Activated CD4-positive, alpha-beta T cell treated with anti-CD3 and anti-CD28 coated beads, Interleukin-2, amount 50 U/mL, for 16 hours (primary cell): ENCODE data around the gene MARVELD1.
A peak's percentile ranks its signal among the peaks of the same experiment; 100 is the strongest.
"Not testable (repeated sequence)": the region's sequence is repeated elsewhere in the genome, so short reads cannot be mapped to it uniquely, and the experiment has no call there.

Experiments used
- DNase-seq: peaks from one replicate; pipeline ENCODE4 v3.0.0-alpha.2; 2020

The MARVELD1 gene

GRCh38 chr10:97713339-97713825 lies at the start of gene MARVELD1:
MARVELD1 (plus strand) TSS chr10:97713730; CDS start chr10:97713877, 147 bp downstream.
- DNase-seq, result peak; percentile 23

- no peak for DNase-seq
Observed at GRCh38 chr10:97664282-97664850, 49.2 kb upstream of the MARVELD1 start.

DNA sequence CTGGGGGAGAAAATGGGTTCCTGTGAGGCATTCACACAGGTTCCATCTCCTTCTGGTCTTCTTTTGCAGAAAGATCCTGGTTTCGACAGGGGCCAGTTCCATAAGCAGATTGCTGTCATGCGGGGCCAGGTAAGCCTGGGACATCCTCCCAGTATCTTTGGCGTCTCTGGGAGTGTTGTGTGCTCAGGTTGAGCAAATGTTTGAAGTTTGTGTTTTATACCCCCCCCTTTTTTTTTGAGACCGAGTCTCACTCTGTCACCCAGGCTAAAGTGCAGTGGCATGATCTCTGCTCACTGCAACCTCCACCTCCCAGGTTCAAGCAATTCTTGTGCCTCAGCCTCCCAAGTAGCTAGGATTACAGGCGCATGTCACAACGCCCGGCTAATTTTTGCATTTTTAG lies 46.5 kb upstream of the MARVELD1 start:
- DNase-seq, result no peak

GRCh38 chr10:97667463-97667862 lies 46.1 kb upstream of the MARVELD1 start:
- no peak for DNase-seq

DNA sequence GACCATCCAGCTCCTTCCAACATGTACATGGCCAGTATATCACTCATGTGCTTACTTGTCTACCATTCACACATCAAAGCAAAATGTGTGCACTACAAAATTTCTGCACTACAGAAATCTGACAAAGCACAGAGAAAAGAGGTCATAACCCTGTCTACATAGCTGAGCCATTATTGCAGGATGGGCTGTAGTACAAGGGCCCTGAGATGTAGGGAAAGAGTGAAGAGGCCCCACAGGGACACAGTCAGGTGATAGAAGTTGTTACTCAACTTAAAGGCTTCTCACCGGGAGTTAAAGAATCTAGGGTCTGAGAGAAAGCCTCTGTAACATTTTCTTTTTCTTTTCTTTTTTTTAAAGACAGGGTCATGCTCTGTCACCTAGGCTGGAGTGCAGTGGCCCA lies 44.0 kb upstream of the MARVELD1 start:
- DNase-seq, result no peak

DNA sequence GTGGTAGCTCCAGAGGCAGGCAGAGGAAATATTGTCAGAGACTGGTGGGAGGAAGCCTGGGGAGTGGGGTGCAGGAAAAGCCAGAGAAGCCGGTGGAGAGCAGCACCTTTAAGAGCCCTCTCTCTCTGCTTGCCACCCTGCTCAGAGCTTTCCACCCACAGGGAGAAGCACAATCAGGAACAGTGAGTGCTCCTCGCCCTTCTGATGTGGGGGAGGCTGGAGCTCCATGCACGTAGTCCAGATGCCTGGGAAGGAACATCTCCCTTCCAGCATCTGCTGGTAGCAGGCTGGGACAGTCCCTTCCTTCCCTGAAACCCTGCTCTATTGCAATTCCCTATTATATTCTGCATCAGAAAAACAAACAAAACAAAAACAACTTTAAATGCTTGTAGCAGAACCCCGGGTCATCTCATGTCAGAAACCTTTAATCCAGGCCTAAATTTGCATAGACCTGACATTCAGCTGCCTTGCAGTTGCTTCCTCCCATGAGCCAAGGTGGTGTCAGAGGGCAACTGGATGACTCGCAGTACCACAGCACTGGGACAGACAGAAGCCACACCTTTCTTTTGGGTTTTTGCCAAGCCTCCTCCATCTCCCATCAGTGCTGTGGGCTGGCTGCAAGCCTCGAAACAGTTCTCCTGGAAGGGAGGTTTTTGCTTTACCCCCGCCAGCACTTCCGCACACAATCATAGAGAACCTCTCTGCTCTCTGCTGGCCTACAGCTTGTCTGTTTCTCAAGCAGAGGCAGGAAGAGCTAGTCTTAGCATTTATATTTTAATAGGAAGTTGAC lies 39.6 kb upstream of the MARVELD1 start:
- DNase-seq, result peak; percentile 35

GRCh38 chr10:97675222-97675621 lies 38.3 kb upstream of the MARVELD1 start:
- no peak for DNase-seq

- peak; percentile 39 for DNase-seq
Observed at GRCh38 chr10:97676770-97677581, 36.6 kb upstream of the MARVELD1 start.

GRCh38 chr10:97679594-97679993 lies 33.9 kb upstream of the MARVELD1 start:
- DNase-seq, result no peak

- no peak for DNase-seq
Observed at GRCh38 chr10:97682042-97682441, 31.5 kb upstream of the MARVELD1 start.

DNA sequence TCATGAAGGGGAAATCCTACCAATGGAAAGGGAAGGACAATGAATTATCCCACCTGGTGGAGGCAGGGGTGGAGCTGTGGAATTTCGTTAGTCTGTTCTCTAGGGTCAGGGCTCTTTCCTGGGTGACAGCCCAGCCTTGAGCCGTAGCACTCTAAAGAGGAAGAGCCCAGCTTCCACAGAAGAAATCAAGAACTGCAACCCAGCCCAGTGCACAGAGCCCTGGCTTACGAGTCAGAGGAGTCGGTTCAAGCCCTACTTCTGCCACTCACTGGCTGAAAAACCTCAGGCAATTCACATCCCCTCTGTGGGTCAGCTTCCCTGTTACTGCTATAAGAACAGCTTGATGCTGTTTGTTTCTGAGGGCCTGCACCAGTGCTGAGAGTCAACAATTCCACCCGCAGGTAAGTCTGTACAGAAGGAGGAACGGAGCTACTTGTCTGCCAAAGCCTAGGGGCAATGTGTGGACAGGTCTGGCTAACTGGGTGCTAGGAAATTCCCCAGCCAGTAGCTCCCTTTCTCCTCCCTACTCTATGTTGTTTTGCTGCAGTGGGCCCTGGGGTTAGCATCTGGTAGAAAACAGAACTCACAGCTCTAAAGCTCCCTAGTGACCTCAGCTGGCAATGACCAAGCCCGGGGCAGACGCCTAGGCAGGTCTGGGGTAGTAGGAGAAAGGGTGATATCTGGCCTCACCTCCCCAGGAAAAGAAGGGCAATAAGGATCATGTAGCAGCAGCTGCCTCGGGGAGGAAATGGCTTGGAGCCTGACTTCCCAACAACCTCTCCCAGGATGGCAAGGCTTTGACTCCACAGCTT lies 29.8 kb upstream of the MARVELD1 start:
- no peak for DNase-seq

GRCh38 chr10:97684368-97684713 lies 29.2 kb upstream of the MARVELD1 start:
- not testable (repeated sequence) for DNase-seq

GRCh38 chr10:97684866-97685394 lies 28.6 kb upstream of the MARVELD1 start:
- DNase-seq, result no peak

DNA sequence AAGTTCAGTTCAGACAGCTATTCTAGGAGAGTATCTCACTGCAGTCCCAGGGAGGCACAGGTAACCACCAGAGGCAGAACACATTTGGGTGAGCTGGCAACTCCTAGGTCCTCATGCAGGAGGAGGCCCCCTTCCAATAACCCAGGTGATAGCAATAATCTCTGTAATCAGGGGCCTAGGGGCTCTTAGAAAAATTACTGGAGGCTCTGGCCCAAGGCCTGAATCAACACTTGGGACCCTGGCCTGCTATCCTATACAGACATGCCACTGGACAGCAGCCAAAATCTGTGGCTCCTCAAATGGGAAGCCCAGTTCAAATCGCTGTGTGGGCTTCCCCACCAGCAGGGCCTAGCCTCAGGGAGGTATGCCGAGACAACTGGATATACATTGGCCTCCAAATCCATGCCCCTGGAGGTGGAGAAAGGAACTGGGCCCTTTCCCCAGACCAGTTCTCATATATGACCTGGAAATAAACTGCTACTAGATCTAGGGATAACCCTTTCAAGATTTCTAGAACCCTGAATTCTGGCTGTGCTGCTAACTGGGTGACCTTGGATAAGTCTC lies 28.1 kb upstream of the MARVELD1 start:
- DNase-seq, result no peak

GRCh38 chr10:97686301-97686961 lies 27.1 kb upstream of the MARVELD1 start:
- peak; percentile 21 for DNase-seq

DNA sequence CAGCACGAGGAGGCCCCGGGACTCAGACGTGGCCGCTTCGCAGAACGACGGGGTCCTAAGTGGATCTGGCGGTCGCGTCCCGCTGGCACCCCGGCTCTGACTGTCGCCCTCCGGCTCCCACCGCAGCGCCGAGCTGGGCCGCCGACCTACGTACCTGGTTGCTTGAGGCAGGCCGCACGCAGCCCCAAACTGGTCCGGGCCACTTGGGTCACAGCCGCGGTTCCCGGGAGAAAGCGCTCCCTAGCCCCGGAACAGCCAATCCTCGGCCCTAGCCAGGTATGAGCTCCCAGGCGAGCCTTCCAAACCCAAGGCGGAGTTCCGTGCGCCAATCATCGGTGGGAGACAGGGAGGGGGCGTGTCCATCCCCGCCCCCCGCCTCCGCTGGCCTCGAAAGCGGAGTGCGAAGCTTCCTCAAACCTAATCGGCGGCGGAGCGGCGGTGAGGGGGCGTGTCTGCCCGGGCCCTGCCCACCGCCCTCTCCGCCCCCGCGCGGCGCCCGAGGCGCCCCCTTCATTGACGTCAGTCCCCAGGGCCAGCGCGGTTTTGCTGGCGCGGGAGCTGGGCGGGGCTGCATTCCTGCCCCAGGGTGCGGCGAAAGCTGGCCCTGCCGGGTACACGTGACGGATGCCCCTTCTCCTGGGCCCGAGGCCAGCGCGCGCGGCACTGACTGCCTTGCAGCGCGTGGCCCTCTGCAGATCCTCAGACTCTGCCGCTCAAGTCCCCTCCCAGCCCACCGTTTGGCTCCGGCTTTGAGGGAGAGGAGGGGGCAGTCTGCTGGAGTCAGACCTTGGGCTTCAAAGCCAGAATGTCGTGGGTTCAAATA lies 26.4 kb upstream of the MARVELD1 start, which contains the start of gene AVPI1:
Gene AVPI1, minus strand, starts transcription at position 280 of the 823 bp plus-strand sequence. CDS start 7,336 bp downstream, outside the sequence.
- DNase-seq, result peak; percentile 93

DNA sequence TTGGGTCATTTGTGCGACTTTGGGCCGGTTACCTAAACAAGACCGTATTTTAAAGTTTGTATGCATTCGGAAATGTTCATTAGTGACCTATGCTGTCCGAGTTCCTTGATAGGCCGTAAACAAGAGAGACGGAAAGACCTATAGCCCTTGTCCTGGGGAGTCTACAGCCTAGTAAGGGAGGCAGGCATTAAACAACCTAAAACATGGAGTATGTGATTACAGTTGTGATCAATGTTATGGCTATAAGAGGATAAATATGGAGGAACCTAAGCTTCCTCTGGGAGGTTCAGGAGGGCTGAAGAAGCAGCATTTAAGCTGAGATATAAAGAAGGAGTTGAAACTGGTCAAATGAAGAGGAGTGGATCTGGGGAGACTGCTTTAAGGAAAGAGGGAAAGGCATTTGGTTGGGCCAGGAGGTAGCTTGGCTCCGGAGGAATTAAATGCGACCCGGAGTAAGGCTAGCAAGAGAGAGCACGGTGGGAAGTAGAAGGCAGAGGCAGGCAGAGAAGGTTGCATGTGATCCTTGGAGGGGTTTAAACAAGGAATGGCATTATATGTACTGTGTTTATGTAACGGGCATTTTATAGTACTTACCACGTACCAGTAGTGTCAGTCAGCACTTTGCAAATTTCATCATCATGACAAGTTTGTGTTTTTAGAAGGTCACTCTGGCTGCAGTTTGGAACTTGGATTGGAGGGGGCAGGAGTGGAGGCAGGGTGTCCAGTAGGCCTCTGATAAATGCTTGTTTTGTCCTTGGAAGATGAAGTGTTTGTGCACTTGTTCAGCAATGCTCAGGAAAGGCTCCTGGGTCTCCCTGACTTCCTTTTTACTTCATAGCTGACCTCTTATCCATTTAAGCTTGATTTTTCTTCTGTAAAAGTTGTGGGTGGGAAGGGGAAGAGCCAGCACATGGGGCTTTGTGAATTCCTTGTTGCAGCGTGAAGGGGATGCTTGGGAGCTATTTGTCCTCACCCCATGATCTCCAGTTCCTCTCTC lies 25.4 kb upstream of the MARVELD1 start:
- no peak for DNase-seq

DNA sequence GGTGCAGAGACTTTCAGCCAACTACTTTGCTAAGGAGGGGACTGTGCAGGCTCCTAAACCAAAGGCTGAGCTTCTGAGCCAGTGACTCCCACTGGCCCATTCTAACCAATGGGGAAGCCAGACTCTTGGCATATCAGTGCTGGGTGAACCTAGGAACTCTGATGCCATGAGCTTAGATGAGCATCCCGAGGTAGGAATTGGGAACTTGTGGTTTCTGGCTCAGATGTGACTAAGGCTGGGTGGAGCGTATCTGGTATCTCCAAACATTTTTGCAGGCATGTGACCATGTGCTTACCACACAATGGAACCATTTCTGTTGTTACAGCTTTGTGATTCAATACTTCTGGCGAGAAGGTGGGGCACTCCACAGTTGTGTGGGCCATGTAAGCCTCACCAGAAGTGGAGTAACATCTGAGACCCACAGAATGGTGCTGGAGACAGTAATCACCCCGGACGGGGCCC lies 23.9 kb upstream of the MARVELD1 start:
- DNase-seq, result no peak

GRCh38 chr10:97690133-97690532 lies 23.4 kb upstream of the MARVELD1 start:
- DNase-seq, result no peak
